NCI-H187 (cell line): ENCODE data around the gene PGS1.
A peak's percentile ranks its signal among the peaks of the same experiment; 100 is the strongest.

ENCODE experiments used
- DNase-seq, 2 experiments: peaks; one replicate each; lab custom pipeline; 2025; lab: John Stamatoyannopoulos, UW

The PGS1 gene

GRCh38 chr17:78409191-78409928, 30.9 kb downstream of the PGS1 start:
- peak; percentile 45 to 61 for DNase-seq

DNA sequence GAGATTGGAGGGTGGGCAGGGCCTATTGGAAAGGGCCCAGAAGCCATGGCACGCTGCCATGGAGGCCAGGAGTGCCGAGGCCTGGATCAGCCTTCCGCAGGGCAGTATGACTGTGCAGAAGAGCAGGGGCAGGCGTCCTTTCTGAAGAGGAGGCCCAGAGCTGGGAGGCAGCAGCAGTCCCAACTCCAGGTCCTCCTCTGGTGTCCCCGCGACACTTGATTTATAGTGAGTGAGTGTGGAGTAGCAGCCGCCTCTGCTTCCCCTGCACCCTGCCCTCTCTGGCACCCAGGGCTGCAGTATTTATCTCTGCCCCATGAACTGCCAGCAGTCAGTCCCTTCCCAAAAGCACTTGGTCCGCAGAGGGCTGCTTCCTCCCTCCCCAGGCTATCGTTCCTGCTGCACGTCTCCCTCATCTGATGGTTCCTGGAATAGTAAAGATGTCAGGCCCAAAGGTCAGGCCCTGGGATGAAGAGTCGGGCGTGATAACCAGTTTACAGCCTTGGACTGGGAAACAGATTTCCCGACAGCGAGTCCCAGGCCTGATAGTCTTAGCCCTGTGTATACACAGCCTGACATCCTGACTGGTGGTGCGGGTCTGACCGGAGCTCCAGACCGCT, 32.9 kb downstream of the PGS1 start:
- no peak for DNase-seq

DNA sequence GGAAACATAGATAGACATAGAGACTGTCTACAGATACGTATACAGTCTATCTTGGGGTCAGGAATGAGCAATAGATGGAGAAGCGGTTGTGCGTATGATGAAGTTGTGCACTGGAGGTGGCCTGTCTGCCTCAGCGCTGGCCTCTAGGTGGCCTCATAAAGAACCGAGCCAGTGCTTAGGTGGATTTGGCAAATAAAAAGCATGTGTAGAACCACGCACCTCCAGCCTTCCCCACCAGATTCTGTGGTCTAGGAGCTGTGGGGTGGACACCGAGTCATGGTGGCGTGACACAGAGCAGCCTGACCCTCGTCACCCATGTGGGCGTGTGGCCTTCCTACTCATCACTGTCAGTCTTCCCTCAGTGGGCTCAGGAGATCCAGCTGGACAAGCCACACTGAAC, 34.0 kb downstream of the PGS1 start:
- DNase-seq, result no peak

- no peak for DNase-seq
Measured at GRCh38 chr17:78414178-78415162, 36.0 kb downstream of the PGS1 start.

- DNase-seq, result no peak
Measured at GRCh38 chr17:78415821-78416711, 37.6 kb downstream of the PGS1 start.

GRCh38 chr17:78416791-78417530, 38.5 kb downstream of the PGS1 start:
- DNase-seq, result peak in 1 of 2 experiments; percentile 45

- DNase-seq, result no peak
Measured at GRCh38 chr17:78417531-78417909, 39.1 kb downstream of the PGS1 start.

- DNase-seq, result no peak
Measured at GRCh38 chr17:78418326-78419026, 40.0 kb downstream of the PGS1 start.

GRCh38 chr17:78419970-78420815, 41.7 kb downstream of the PGS1 start:
- DNase-seq, result no peak

GRCh38 chr17:78421084-78421533, 42.7 kb downstream of the PGS1 start:
- no peak for DNase-seq

DNA sequence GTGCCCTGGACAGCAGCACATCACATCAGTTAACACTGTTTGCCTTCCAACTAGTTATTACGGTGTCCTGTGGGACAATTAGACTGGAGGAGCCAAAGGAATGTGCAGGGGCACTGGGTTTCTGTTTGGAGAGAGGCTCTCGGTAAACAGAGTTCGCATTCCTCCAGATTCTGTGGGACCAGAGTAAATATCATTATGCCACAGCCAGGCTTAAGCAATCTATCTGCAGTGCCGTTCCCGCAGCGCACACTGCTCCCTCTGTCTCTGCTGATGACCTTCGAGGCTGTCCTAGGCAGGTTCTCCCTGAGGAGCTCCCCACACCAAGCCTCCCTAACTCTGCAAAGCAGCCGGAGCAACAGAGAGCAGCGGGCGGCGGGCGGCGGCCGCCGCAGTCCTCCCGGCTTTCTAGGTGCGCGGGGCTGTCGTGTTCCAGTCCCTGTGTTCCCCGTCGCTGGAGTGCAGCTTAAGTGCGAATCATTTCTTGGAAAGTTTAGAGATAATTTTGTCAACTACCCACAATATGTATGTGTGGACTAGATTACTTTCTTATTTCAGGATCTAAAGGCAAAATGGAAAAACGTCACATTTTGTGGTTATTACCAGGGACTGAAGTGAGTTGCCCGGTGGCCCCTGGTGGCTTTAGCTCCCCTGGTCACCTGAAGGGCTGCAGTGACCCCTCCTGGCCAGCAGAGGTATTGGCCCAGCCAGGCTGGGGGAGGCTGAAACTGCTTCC, 43.3 kb downstream of the PGS1 start:
- peak; percentile 31 to 56 for DNase-seq

- no peak for DNase-seq
Measured at GRCh38 chr17:78422267-78422605, 43.8 kb downstream of the PGS1 start.

DNA sequence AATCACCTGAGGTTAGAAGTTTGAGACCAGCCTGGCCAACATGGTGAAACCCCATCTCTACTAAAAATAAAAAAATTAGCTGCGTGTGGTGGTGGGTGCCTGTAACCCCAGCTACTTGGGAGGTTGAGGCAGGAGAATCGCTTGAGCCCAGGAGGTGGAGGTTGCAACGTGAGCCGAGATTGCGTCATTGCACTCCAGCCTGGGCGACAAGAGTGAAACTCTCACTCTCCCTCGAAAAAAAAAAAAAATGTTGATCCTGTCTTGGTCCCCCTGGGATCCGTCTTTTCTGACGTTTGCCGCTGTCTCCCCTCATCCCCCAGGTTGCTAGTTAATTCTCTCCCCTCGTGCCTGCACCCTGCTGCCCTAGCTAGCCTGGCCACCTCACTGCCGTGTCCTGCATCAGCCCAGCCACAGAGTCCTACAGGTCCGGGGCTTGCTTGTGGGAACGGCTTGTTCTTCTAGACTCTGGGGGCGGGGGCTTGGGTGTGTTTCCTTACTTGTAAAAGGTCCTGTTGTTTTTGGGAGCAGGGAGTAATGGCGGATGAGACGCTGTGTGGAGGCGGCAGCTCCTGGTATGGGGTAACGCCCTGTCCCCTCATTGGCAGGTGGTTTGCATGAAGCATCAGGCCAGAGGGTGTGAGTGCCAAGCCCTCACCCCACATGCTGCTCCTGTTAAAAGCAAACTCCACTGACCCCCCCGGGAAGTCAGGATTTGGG, 44.6 kb downstream of the PGS1 start:
- DNase-seq, result no peak

GRCh38 chr17:78423961-78424675, 45.7 kb downstream of the PGS1 start:
- no peak for DNase-seq

GRCh38 chr17:78425429-78425828, 47.0 kb downstream of the PGS1 start:
- no peak for DNase-seq

GRCh38 chr17:78426293-78426879, 47.9 kb downstream of the PGS1 start:
- no peak for DNase-seq

DNA sequence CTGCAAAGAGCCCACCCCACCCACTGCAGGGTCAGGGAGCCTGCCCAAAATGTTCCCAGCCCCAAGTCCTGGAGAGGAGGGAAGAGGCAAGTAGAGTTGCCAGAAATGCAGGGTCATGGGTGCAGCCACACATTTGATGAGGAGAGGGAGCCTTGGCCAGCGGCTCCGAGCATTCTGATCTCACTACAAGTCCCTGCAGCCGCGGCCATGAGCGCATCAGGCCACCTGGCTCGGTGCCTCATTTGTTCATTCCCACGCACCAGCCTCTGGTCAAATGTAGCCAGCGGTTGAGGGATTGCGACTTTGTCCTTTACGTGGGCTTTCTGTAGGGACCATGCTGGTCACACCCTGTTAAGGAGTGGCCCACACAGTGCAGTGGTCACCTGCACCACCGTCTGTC, 48.7 kb downstream of the PGS1 start:
- no peak for DNase-seq
